Suprapubic skin (tissue), 4 donors: ENCODE data around the gene EME1. TPM values are rescaled to one million over a fixed set of nuclear protein-coding genes. Genes with fewer than 3 reads are reported as not detected.

Experiments
- DNase-seq, 2 donors: peaks; one replicate each; pipeline ENCODE4 v3.0.0-alpha.2; 2019; ENCODE audit warnings: low spot score in 2 of 2
- H3K27ac ChIP-seq: fragments of 200-600 bp; sonication (generic); one replicate; pipeline ENCODE4 v1.5.1; 2019
- H3K27me3 ChIP-seq: fragments of 200-600 bp; sonication (generic); one replicate; pipeline ENCODE4 v1.5.1; 2019
- H3K36me3 ChIP-seq: fragments of 200-600 bp; sonication (generic); one replicate; pipeline ENCODE4 v1.5.1; 2019
- H3K4me1 ChIP-seq: fragments of 200-600 bp; sonication (generic); one replicate; pipeline ENCODE4 v1.5.1; 2019
- H3K4me3 ChIP-seq: fragments of 200-600 bp; sonication (generic); one replicate; pipeline ENCODE4 v1.5.1; 2019; ENCODE audit warnings: mild to moderate bottlenecking
- H3K9me3 ChIP-seq: fragments of 200-600 bp; sonication (generic); one replicate; pipeline ENCODE4 v1.5.1; 2019
- EP300 ChIP-seq: sonication (generic); formaldehyde crosslinking; IDR thresholded peaks from one replicate; pipeline ENCODE4 v1.6.1; 2017; ENCODE audit warnings: antibody characterized with exemption
- POLR2A ChIP-seq, 2 donors: fragments of 450-650 bp; IDR thresholded peaks; one replicate each; pipeline ENCODE4 v1.6.1; 2017; ENCODE audit warnings: antibody characterized with exemption in 2 of 2, mild to moderate bottlenecking in 2 of 2, moderate library complexity in 2 of 2
- POLR2AphosphoS5 ChIP-seq, 3 donors: sonication (generic); formaldehyde crosslinking; IDR thresholded peaks; one replicate each; pipeline ENCODE4 v1.6.1; 2017; ENCODE audit warnings: antibody characterized with exemption in 3 of 3
- WGBS: methylation state at CpG from one replicate; pipeline ENCODE4 v1.1.5; 2018; 5-methylcytosine and 5-hydroxymethylcytosine counted together
- total RNA-seq, 4 donors: library from RNA; depleted of rRNA; stranded (reverse); fragments of >200 nt; gene quantifications; one replicate each; pipeline ENCODE4 v1.1.0, GENCODE V29; 2016
- TF ChIP-seq, protein P1 (sequence below), 2 donors: fragments of 200-600 bp in 1 of 2; fragments of 450-650 bp in 1 of 2; sonication (generic) in 1 of 2; IDR thresholded peaks; one replicate each; pipeline ENCODE4 v1.5.1; 2016 to 2019; ENCODE audit warnings: antibody characterized with exemption in 2 of 2, mild to moderate bottlenecking in 1 of 2, moderate library complexity in 1 of 2

Gene EME1
- total RNA-seq, 4 donors from 2014 or later, result 0.39 to 2.5 (median 0.98) TPM

DNA sequence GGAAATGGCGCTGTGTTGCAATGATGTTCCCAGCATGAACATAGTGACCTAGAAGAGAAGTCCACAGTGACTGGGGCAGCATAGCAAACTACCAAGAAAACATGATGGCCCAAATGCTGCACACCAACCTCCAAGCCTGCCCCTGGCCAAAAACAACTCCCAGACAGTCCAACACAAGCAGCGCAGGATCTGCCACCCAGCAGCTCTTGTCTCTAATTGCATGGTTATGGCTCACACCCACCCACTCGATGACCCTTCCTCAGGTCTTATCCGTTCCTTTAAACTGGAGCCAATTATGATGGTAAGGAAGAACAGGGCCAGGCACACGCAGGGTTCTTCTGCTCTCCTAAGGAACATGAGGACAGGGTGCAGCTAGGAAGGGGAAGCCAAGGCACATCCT, 3.0 kb upstream of the EME1 start:
- H3K27ac ChIP-seq, result no peak overlapping the region
- H3K4me1 ChIP-seq, result peaks cover 23% of the 10 kb centered on the region
- no peak for TF ChIP-seq EP300
- TF ChIP-seq, protein P1, sequence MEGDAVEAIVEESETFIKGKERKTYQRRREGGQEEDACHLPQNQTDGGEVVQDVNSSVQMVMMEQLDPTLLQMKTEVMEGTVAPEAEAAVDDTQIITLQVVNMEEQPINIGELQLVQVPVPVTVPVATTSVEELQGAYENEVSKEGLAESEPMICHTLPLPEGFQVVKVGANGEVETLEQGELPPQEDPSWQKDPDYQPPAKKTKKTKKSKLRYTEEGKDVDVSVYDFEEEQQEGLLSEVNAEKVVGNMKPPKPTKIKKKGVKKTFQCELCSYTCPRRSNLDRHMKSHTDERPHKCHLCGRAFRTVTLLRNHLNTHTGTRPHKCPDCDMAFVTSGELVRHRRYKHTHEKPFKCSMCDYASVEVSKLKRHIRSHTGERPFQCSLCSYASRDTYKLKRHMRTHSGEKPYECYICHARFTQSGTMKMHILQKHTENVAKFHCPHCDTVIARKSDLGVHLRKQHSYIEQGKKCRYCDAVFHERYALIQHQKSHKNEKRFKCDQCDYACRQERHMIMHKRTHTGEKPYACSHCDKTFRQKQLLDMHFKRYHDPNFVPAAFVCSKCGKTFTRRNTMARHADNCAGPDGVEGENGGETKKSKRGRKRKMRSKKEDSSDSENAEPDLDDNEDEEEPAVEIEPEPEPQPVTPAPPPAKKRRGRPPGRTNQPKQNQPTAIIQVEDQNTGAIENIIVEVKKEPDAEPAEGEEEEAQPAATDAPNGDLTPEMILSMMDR (IDR thresholded peaks at IDR 0.05), result no peak
- no peak for TF ChIP-seq POLR2AphosphoS5 (IDR thresholded peaks at IDR 0.05)
- TF ChIP-seq POLR2A (IDR thresholded peaks at IDR 0.05), result no peak
- no peaks in the 10 kb centered on the region for H3K9me3 ChIP-seq
- no peak overlapping the region for H3K4me3 ChIP-seq
- 90% methylated on average over 5 of the region's 5 CpGs for WGBS
- no peak for DNase-seq
- no peaks in the 10 kb centered on the region for H3K27me3 ChIP-seq
- H3K36me3 ChIP-seq, result peaks cover 57% of the 10 kb centered on the region

DNA sequence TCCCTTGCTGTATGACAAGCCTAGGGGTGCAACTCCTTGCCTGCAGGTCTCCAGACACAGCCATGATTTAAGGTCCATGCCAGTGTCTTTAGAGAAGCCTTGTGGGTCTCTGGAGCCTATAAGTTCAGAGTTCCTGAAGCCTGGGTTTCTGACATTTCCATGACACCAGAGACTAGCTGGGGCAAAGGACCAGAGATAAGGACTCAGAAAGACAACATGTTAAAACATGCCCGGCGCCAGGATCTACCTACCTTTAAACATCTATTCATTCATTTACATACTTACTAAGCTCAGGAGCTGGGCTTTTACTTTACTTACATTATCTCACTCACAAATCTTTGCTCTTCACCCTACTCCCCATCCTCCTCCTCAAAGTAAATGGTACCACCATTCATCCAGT, 1.5 kb upstream of the EME1 start:
- Histone ChIP-seq H3K4me3 (peak overlapping the region; percentile 72), H3K4me1 (peaks cover 23% of the 10 kb centered on the region), H3K9me3 (no peaks in the 10 kb centered on the region), H3K27ac (no peak overlapping the region), H3K27me3 (no peaks in the 10 kb centered on the region), H3K36me3 (peaks cover 42% of the 10 kb centered on the region)
- WGBS, result 69% methylated on average over 2 of the region's 2 CpGs
- TF ChIP-seq POLR2A (IDR thresholded peaks at IDR 0.05) (no peak), POLR2AphosphoS5 (IDR thresholded peaks at IDR 0.05) (no peak), EP300 (no peak)
- TF ChIP-seq, protein P1 (IDR thresholded peaks at IDR 0.05), result no peak
- DNase-seq, result no peak

DNA sequence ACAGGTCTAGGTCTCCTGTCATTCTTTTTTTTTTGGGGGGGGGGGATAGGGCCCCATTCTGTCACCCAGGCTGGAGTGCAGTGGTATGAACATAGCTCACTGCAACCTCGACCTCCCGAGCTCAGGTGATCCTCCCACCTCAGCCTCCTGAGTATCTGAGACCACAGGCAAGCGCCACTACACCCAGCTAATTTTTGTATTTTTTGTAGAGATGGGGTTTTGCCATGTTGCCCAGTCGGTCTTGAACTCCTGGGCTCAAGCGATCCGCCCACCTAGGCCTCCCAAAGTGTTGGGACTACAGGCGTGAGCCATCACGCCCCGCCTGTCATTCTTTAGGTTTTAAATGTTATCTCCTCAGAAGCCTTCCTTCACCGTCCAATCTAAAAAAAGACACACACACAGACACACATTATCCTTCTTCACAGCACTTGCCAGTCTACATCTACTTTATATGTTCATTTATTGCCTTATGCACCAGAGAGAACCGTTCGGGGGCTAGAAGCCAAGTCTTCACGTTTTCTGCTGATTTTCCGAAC, 739 bp upstream of the EME1 start:
- H3K4me3 ChIP-seq, result peak overlapping the region; percentile 72
- H3K9me3 ChIP-seq, result no peaks in the 10 kb centered on the region
- peak overlapping the region; percentile 95 for H3K27ac ChIP-seq
- H3K36me3 ChIP-seq, result peaks cover 34% of the 10 kb centered on the region
- H3K27me3 ChIP-seq, result no peaks in the 10 kb centered on the region
- WGBS, result 22% methylated on average over 14 of the region's 14 CpGs
- TF ChIP-seq EP300, result no peak
- TF ChIP-seq, protein P1 (IDR thresholded peaks at IDR 0.05), result no peak
- no peak for TF ChIP-seq POLR2AphosphoS5 (IDR thresholded peaks at IDR 0.05)
- TF ChIP-seq POLR2A (IDR thresholded peaks at IDR 0.05), result no peak
- peaks cover 23% of the 10 kb centered on the region for H3K4me1 ChIP-seq
- no peak for DNase-seq

DNA sequence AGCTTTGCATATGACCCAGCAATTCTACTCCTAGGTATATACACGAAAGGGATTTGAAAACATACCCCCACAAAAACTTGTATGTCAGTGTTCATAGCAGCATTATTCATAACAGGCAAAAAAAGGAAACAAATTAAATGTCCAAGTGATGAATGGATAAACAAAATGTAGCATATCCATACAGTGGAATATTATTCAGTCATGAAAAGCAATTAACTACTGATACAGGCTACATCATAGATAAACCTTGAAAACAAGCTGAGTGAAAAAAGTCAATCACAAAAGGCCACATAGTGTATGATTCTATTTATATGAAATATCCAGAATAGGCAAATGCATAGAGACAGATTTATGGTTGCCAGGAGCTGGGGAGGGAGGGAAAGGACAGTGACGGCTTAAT, 676 bp downstream of the EME1 start:
- Histone ChIP-seq H3K4me1 (peaks cover 23% of the 10 kb centered on the region), H3K9me3 (no peaks in the 10 kb centered on the region), H3K27ac (no peak overlapping the region), H3K36me3 (peaks cover 20% of the 10 kb centered on the region), H3K4me3 (no peak overlapping the region), H3K27me3 (no peaks in the 10 kb centered on the region)
- WGBS, result 86% methylated on average over 2 of the region's 2 CpGs
- TF ChIP-seq EP300 (no peak), POLR2AphosphoS5 (IDR thresholded peaks at IDR 0.05) (no peak), POLR2A (IDR thresholded peaks at IDR 0.05) (no peak)
- TF ChIP-seq, protein P1 (IDR thresholded peaks at IDR 0.05), result no peak
- no peak for DNase-seq

DNA sequence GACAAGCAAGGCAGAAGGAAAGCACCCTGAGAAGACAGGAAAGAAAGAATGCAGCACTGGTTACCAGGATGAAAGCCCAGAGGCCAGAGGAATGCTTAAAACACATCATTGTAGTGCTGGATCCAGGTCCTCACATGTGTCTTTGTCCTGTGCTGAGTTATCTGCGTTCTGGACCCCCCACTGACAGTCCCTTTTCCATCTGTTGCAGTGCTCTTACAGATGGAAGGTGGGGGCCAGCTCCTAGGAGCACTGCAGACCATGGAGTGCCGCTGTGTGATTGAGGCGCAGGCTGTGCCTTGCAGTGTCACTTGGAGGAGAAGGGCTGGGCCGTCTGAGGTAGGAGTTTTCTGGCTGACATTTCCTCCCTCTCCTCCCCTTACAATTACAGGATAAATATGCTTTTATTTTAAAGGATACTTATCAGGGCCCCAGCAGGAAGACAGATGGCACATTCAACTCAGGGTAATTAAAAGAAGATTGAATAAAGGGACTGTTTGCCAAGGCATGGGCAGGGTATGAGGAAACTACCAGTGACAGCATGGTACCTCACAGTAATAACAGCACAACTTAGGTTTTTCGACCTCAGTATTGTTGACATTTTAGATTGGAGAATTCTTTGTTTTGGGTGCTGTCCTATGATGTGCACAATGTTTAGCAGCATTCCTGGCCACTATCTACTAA, 3.0 kb downstream of the EME1 start:
- H3K4me3 ChIP-seq, result no peak overlapping the region
- DNase-seq, result no peak
- peaks cover 9% of the 10 kb centered on the region for H3K36me3 ChIP-seq
- 75% methylated on average over 5 of the region's 5 CpGs for WGBS
- no peaks in the 10 kb centered on the region for H3K27me3 ChIP-seq
- peaks cover 21% of the 10 kb centered on the region for H3K4me1 ChIP-seq
- no peak overlapping the region for H3K27ac ChIP-seq
- TF ChIP-seq EP300 (no peak), POLR2A (IDR thresholded peaks at IDR 0.05) (no peak), POLR2AphosphoS5 (IDR thresholded peaks at IDR 0.05) (no peak)
- TF ChIP-seq, protein P1 (IDR thresholded peaks at IDR 0.05), result no peak
- H3K9me3 ChIP-seq, result no peaks in the 10 kb centered on the region
